H1 (cell line): ENCODE data around the gene ERGIC3.

ENCODE experiments used
- CTCF ChIP-seq, 3 experiments: IDR thresholded peaks; 1 replicate in 2 of 3; 2 replicates in 1 of 3; pipeline versions ENCODE4 v1.5.1 to v1.6.1; 2011; ENCODE audit warnings: low read length in 3 of 3, mild to moderate bottlenecking in 3 of 3, inconsistent platforms in 2 of 3, low read depth in 1 of 3, moderate library complexity in 1 of 3; ENCODE audit not compliant: insufficient read depth in 1 of 3; ENCODE audit errors: control extremely low read depth in 1 of 3
- EZH2 ChIP-seq: fragments of 200-600 bp; sonication (generic); IDR thresholded peaks from 2 replicates; pipeline ENCODE4 v1.7.1; 2012; ENCODE audit warnings: low read depth, mild to moderate bottlenecking, moderate library complexity, low read length, inconsistent platforms; ENCODE audit not compliant: severe bottlenecking
- ZNF274 ChIP-seq: IDR thresholded peaks from 2 replicates; pipeline ENCODE4 v1.7.0; 2012; ENCODE audit warnings: low read length, borderline replicate concordance; ENCODE audit errors: extremely low read depth

- TF ChIP-seq EZH2 = no peak
- no peak for TF ChIP-seq CTCF (IDR thresholded peaks at IDR 0.05; ENCODE audit: control extremely low read depth in 1 of 3, insufficient read depth in 1 of 3, low read depth in 1 of 3, low read length in 3 of 3)
- no peak for TF ChIP-seq ZNF274
Measured at GRCh38 chr20:35561671-35562070, 19.8 kb downstream of the ERGIC3 start.
